Stimulated activated naive CD8-positive, alpha-beta T cell treated with anti-CD3 and anti-CD28 coated beads, Interleukin-15, amount 100 ng/mL, for 72 hours (primary cell): ENCODE results near the gene MAST1.
A peak's percentile ranks its signal among the peaks of the same experiment; 100 is the strongest.
"Not testable (repeated sequence)": the region's sequence is repeated elsewhere in the genome, so short reads cannot be mapped to it uniquely, and the experiment has no call there.

Source experiments
- ATAC-seq: fragments of 150-1000 bp; cut with Tn5 transposase; 2 replicates; pipeline ENCODE4 v1.10.0; 2021; ENCODE audit warnings: mild to moderate bottlenecking, moderate library complexity
- DNase-seq, 2 donors: peaks; one replicate each; pipeline ENCODE4 v3.0.0; 2021 to 2022
- H3K27ac Mint-ChIP-seq, 2 donors: one replicate each; pipeline ENCODE4 v1.8.0; 2022; ENCODE audit warnings: mild to moderate bottlenecking in 2 of 2, mixed read lengths in 2 of 2, moderate library complexity in 2 of 2
- H3K27me3 Mint-ChIP-seq: one replicate; pipeline ENCODE4 v1.8.0; 2022; ENCODE audit warnings: mixed read lengths
- H3K4me1 Mint-ChIP-seq: one replicate; pipeline ENCODE4 v1.8.0; 2022; ENCODE audit warnings: mild to moderate bottlenecking, mixed read lengths
- H3K4me3 Mint-ChIP-seq, 2 donors: one replicate each; pipeline ENCODE4 v1.8.0; 2022; ENCODE audit warnings: mild to moderate bottlenecking in 2 of 2, mixed read lengths in 2 of 2, moderate library complexity in 1 of 2
- H3K9me3 Mint-ChIP-seq, 2 donors: one replicate each; pipeline ENCODE4 v1.8.0; 2022; ENCODE audit warnings: mixed read lengths in 2 of 2

MAST1 gene

GRCh38 chr19:12843999-12844732, 5.9 kb downstream of the MAST1 start:
- Mint-ChIP-seq H3K27me3 (peaks cover 80% of the 10 kb centered on the region), H3K27ac (no peak overlapping the region), H3K4me3 (no peak overlapping the region), H3K4me1 (peaks cover 33% of the 10 kb centered on the region), H3K9me3 (no peaks in the 10 kb centered on the region)
- no peak for DNase-seq
- ATAC-seq: no peak

- not testable (repeated sequence) for H3K4me3 Mint-ChIP-seq, H3K9me3 Mint-ChIP-seq, ATAC-seq, H3K27ac Mint-ChIP-seq, DNase-seq
- peaks cover 12% of the 10 kb centered on the region for H3K4me1 Mint-ChIP-seq
- peaks cover 64% of the 10 kb centered on the region for H3K27me3 Mint-ChIP-seq
These were observed 8.3 kb downstream of the MAST1 start for GRCh38 chr19:12846613-12847012.

GRCh38 chr19:12847159-12848139, 9.1 kb downstream of the MAST1 start:
- peak overlapping the region; percentile 77 to 82 for H3K4me3 Mint-ChIP-seq
- peaks cover 57% of the 10 kb centered on the region for H3K27me3 Mint-ChIP-seq
- peak overlapping the region in 1 of 2 donors; percentile 84 for H3K27ac Mint-ChIP-seq
- H3K4me1 Mint-ChIP-seq: peaks cover 11% of the 10 kb centered on the region
- H3K9me3 Mint-ChIP-seq: no peaks in the 10 kb centered on the region
- ATAC-seq (peak; percentile 97), DNase-seq (peak; percentile 88 to 90)

- no peak overlapping the region for H3K27ac Mint-ChIP-seq
- peaks cover 1% of the 10 kb centered on the region for H3K27me3 Mint-ChIP-seq
- ATAC-seq (no peak), DNase-seq (no peak)
- H3K4me3 Mint-ChIP-seq: no peak overlapping the region
- H3K4me1 Mint-ChIP-seq: no peaks in the 10 kb centered on the region
- H3K9me3 Mint-ChIP-seq: no peaks in the 10 kb centered on the region
These were observed 18.3 kb downstream of the MAST1 start for GRCh38 chr19:12856653-12857052.

GRCh38 chr19:12858041-12858928, 20.0 kb downstream of the MAST1 start:
- no peak for DNase-seq
- ATAC-seq: no peak
- Mint-ChIP-seq H3K9me3 (no peaks in the 10 kb centered on the region), H3K4me3 (no peak overlapping the region), H3K27ac (no peak overlapping the region), H3K27me3 (no peaks in the 10 kb centered on the region), H3K4me1 (no peaks in the 10 kb centered on the region)

- DNase-seq (no peak), ATAC-seq (no peak)
- H3K4me3 Mint-ChIP-seq: no peak overlapping the region
- H3K27ac Mint-ChIP-seq: no peak overlapping the region
- no peaks in the 10 kb centered on the region for H3K4me1 Mint-ChIP-seq
- no peaks in the 10 kb centered on the region for H3K9me3 Mint-ChIP-seq
- peaks cover 5% of the 10 kb centered on the region for H3K27me3 Mint-ChIP-seq
These were observed 21.2 kb downstream of the MAST1 start for GRCh38 chr19:12859546-12859945.

- Mint-ChIP-seq H3K27me3 (peaks cover 12% of the 10 kb centered on the region), H3K4me3 (no peak overlapping the region), H3K9me3 (no peaks in the 10 kb centered on the region), H3K27ac (no peak overlapping the region), H3K4me1 (peaks cover 27% of the 10 kb centered on the region)
- ATAC-seq (no peak), DNase-seq (no peak)
These were observed 25.8 kb downstream of the MAST1 start for GRCh38 chr19:12864143-12864542.

GRCh38 chr19:12864721-12865715, 26.7 kb downstream of the MAST1 start:
- ATAC-seq (no peak), DNase-seq (no peak)
- Mint-ChIP-seq H3K27ac (no peak overlapping the region), H3K4me3 (no peak overlapping the region), H3K27me3 (peaks cover 12% of the 10 kb centered on the region), H3K4me1 (peaks cover 27% of the 10 kb centered on the region), H3K9me3 (no peaks in the 10 kb centered on the region)

GRCh38 chr19:12865746-12866415, 27.6 kb downstream of the MAST1 start:
- ATAC-seq: no peak
- no peak for DNase-seq
- peak overlapping the region; percentile 67 to 69 for H3K4me3 Mint-ChIP-seq

GRCh38 chr19:12866416-12867119, 28.3 kb downstream of the MAST1 start:
- DNase-seq (no peak), ATAC-seq (no peak)
- H3K27ac Mint-ChIP-seq: peak overlapping the region in 1 of 2 donors; percentile 80
- no peaks in the 10 kb centered on the region for H3K9me3 Mint-ChIP-seq
- peaks cover 12% of the 10 kb centered on the region for H3K27me3 Mint-ChIP-seq
- peaks cover 27% of the 10 kb centered on the region for H3K4me1 Mint-ChIP-seq
- peak overlapping the region; percentile 80 to 90 for H3K4me3 Mint-ChIP-seq

More at GRCh38 chr19:12865746-12866415, 27.6 kb downstream of the MAST1 start:
- Mint-ChIP-seq H3K9me3 (no peaks in the 10 kb centered on the region), H3K27ac (no peak overlapping the region), H3K27me3 (peaks cover 12% of the 10 kb centered on the region), H3K4me1 (peaks cover 27% of the 10 kb centered on the region)

GRCh38 chr19:12867120-12868099, 29.1 kb downstream of the MAST1 start:
- Mint-ChIP-seq H3K9me3 (peaks cover 0 to 3% of the 10 kb centered on the region in 2 donors), H3K4me1 (peaks cover 27% of the 10 kb centered on the region), H3K4me3 (peak overlapping the region; percentile 80 to 90), H3K27me3 (peaks cover 12% of the 10 kb centered on the region), H3K27ac (peak overlapping the region; percentile 24 to 45)
- ATAC-seq (peak; percentile 88), DNase-seq (peak; percentile 84 to 86)

GRCh38 chr19:12868540-12869112, 30.3 kb downstream of the MAST1 start:
- ATAC-seq (no peak), DNase-seq (peak in 1 of 2 donors; percentile 36)
- Mint-ChIP-seq H3K9me3 (peaks cover 0 to 3% of the 10 kb centered on the region in 2 donors), H3K27ac (no peak overlapping the region), H3K27me3 (peaks cover 12% of the 10 kb centered on the region), H3K4me1 (peaks cover 27% of the 10 kb centered on the region), H3K4me3 (peak overlapping the region in 1 of 2 donors; percentile 18)
